Chondrocyte (in vitro differentiated cells): Measurements from ENCODE around the gene ZNF559. TPM values are rescaled to one million over a fixed set of nuclear protein-coding genes. Genes with fewer than 3 reads are reported as not detected.
"Not testable (repeated sequence)": the region's sequence is repeated elsewhere in the genome, so short reads cannot be mapped to it uniquely, and the experiment has no call there.

Experiments used
- DNase-seq: peaks from one replicate; pipeline ENCODE4 v3.0.0; 2021; ENCODE audit warnings: mixed read lengths, low spot score
- H3K27ac Mint-ChIP-seq: one replicate; pipeline ENCODE4 v1.8.0; 2021; ENCODE audit warnings: mild to moderate bottlenecking, moderate library complexity, mixed read lengths; ENCODE audit not compliant: unreplicated experiment
- H3K27me3 Mint-ChIP-seq: 2 replicates; pipeline ENCODE4 v1.8.0; 2021; ENCODE audit warnings: low read depth, mixed read lengths
- H3K36me3 Mint-ChIP-seq: 2 replicates; pipeline ENCODE4 v1.8.0; 2021; ENCODE audit warnings: low read depth, mixed read lengths
- H3K4me1 Mint-ChIP-seq: 2 replicates; pipeline ENCODE4 v1.8.0; 2021; ENCODE audit warnings: low read depth, mild to moderate bottlenecking, mixed read lengths
- H3K4me3 Mint-ChIP-seq: one replicate; pipeline ENCODE4 v1.8.0; 2021; ENCODE audit warnings: mild to moderate bottlenecking, moderate library complexity, mixed read lengths; ENCODE audit not compliant: unreplicated experiment
- H3K9me3 Mint-ChIP-seq: 2 replicates; pipeline ENCODE4 v1.8.0; 2021; ENCODE audit warnings: low read depth, mixed read lengths
- long read RNA-seq: library from polyadenylated mRNA; stranded (forward); transcript quantifications from one replicate; pipeline ENCODE4 v2.0.0, GENCODE V29; 2021
- total RNA-seq: library from RNA; stranded (reverse); gene quantifications from 3 replicates; pipeline ENCODE4 v1.2.1, GENCODE V29; 2021
- TF ChIP-seq, protein P1 (sequence below): fragments of 200-600 bp; sonication (generic); IDR thresholded peaks from 2 replicates; pipeline ENCODE4 v1.5.0; 2021; ENCODE audit warnings: antibody characterized with exemption, mild to moderate bottlenecking, moderate library complexity

ZNF559 gene
- total RNA-seq = 9.9 to 16.6 TPM (median 10.8 TPM) in 3 replicates
- long read RNA-seq, partial matches to known transcripts = 0 of 8 reads
- long read RNA-seq, other reads (novel, unspliced or antisense) = 7 of 8 reads

GRCh38 chr19:9323919-9324583 lies at the start of gene ZNF559:
ZNF559 (plus strand) TSS chr19:9324179; CDS start chr19:9338550, 14,371 bp downstream.
- H3K27ac Mint-ChIP-seq = peak within 1 kb of the TSS; percentile 95
- DNase-seq = peak; percentile 95
- no peaks in the 10 kb centered on the region for H3K27me3 Mint-ChIP-seq
- peaks cover 28% of the 10 kb centered on the region for H3K36me3 Mint-ChIP-seq
- peak within 1 kb of the TSS; percentile 89 for H3K4me3 Mint-ChIP-seq
- H3K9me3 Mint-ChIP-seq = peaks cover 40% of the 10 kb centered on the region
- H3K4me1 Mint-ChIP-seq = peaks cover 11% of the 10 kb centered on the region
- TF ChIP-seq, protein P1, sequence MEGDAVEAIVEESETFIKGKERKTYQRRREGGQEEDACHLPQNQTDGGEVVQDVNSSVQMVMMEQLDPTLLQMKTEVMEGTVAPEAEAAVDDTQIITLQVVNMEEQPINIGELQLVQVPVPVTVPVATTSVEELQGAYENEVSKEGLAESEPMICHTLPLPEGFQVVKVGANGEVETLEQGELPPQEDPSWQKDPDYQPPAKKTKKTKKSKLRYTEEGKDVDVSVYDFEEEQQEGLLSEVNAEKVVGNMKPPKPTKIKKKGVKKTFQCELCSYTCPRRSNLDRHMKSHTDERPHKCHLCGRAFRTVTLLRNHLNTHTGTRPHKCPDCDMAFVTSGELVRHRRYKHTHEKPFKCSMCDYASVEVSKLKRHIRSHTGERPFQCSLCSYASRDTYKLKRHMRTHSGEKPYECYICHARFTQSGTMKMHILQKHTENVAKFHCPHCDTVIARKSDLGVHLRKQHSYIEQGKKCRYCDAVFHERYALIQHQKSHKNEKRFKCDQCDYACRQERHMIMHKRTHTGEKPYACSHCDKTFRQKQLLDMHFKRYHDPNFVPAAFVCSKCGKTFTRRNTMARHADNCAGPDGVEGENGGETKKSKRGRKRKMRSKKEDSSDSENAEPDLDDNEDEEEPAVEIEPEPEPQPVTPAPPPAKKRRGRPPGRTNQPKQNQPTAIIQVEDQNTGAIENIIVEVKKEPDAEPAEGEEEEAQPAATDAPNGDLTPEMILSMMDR = peak; percentile 63

GRCh38 chr19:9283485-9283884 lies 40.5 kb upstream of the ZNF559 start:
- not testable (repeated sequence) for H3K4me1 Mint-ChIP-seq, DNase-seq, H3K27me3 Mint-ChIP-seq, H3K27ac Mint-ChIP-seq, H3K4me3 Mint-ChIP-seq
- Mint-ChIP-seq H3K9me3 (peaks cover 64% of the 10 kb centered on the region), H3K36me3 (peaks cover 16% of the 10 kb centered on the region)

DNA sequence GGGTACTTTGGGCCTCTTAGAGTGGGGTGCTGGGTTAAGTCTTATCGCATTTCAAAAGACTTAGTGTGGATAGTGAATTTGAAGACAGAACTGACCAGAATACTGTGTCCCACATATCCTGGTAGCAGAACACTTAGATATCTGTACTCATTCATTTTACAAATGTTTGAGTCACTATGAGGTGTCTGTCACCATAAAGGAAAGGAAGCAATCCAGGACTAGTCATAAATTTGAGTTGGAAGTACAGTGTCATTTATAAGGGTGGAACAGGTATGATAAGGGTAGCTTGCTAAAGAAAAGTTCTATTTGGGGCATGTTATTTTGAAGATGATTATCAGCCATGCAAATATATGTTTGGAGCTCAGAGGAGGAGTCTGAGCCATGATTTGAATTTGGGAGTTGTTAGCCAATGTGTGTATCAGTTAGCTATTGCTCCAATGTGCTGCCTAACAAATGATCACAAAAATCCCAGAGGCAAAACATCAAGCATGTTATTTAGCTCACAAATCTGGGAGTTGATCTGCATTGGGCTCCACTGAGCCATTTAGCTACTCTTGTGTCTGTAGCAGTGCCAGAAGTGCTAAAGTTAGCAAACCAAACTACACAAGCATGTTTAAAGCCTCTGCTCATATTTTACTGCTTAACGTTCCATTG lies 34.6 kb upstream of the ZNF559 start:
- Mint-ChIP-seq H3K36me3 (peaks cover 53% of the 10 kb centered on the region), H3K27me3 (no peaks in the 10 kb centered on the region), H3K4me3 (no peak overlapping the region), H3K9me3 (peaks cover 58% of the 10 kb centered on the region), H3K27ac (no peak overlapping the region), H3K4me1 (no peaks in the 10 kb centered on the region)
- TF ChIP-seq, protein P1 = no peak
- DNase-seq = no peak

DNA sequence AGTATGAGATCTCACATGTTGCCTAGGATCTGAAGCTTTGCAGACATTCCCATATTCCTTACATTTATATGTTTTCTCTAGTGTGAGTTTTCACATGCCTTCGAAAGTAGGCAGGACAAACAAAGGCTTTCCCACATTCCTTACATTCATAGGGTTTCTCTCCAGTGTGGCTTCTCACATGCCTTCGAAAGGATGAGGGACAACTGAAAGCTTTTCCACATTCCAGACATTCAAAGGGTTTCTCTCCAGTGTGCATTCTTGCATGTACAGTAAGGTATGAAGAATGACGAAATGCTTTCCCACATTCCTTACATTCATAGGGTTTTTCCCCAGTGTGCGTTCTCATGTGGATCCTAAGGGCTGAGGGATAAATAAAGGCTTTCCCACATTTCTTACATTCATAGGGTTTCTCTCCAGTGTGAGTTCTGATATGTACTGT lies 28.5 kb upstream of the ZNF559 start:
- peaks cover 83% of the 10 kb centered on the region for H3K36me3 Mint-ChIP-seq
- H3K4me1 Mint-ChIP-seq = no peaks in the 10 kb centered on the region
- TF ChIP-seq, protein P1 = no peak
- H3K27me3 Mint-ChIP-seq = no peaks in the 10 kb centered on the region
- H3K27ac Mint-ChIP-seq = no peak overlapping the region
- H3K9me3 Mint-ChIP-seq = peaks cover 68% of the 10 kb centered on the region
- no peak for DNase-seq
- no peak overlapping the region for H3K4me3 Mint-ChIP-seq

DNA sequence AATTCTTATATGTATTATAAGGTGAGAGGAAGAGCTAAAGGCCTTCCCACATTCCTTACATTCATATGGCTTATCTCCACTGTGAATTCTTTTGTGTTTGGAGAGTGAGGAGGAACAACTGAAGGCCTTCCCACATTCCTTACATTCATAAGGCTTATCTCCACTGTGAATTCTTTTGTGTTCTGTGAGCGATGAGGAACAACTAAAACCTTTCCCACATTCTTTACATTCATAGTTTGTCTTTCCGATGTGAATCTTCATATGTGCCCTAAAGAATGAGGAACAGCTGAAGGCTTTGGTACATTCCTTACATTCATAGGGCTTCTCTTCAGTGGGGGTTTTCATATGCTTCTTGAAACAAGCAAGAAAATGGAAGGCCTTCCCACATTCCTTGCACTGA lies 27.6 kb upstream of the ZNF559 start:
- Mint-ChIP-seq H3K27ac (no peak overlapping the region), H3K4me1 (no peaks in the 10 kb centered on the region), H3K9me3 (peaks cover 72% of the 10 kb centered on the region), H3K4me3 (no peak overlapping the region), H3K27me3 (no peaks in the 10 kb centered on the region), H3K36me3 (peaks cover 86% of the 10 kb centered on the region)
- TF ChIP-seq, protein P1 = no peak
- DNase-seq = no peak
